Measurements from ENCODE around the gene MET. TPM values are rescaled to one million over a fixed set of nuclear protein-coding genes. Genes with fewer than 3 reads are reported as not detected.
A peak's percentile ranks its signal among the peaks of the same experiment; 100 is the strongest.

The MET gene
- total RNA-seq, 1 experiment from 2014 or later = 133 TPM

DNA sequence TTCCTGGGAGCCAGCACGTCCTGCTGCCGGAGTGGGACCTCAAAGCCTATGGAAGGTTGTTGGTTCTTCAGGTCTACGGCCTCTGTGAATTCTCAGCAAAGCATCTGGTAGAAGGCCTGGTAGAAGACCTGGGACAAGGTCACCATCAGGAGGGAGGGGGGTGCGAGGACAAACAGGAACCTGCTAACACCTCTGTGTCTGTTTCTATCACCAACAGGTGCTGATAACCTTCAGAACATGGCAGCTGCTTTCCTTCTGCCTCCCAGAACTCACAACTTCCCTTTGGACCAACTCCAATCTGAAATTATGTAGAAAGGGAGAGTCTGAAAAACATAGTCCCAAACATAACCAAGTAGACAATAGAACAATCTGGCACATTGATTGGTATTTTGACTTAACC is 8.3 kb upstream of the MET start:
- DNase-seq (ENCODE audit: low read depth) = no peak

DNA sequence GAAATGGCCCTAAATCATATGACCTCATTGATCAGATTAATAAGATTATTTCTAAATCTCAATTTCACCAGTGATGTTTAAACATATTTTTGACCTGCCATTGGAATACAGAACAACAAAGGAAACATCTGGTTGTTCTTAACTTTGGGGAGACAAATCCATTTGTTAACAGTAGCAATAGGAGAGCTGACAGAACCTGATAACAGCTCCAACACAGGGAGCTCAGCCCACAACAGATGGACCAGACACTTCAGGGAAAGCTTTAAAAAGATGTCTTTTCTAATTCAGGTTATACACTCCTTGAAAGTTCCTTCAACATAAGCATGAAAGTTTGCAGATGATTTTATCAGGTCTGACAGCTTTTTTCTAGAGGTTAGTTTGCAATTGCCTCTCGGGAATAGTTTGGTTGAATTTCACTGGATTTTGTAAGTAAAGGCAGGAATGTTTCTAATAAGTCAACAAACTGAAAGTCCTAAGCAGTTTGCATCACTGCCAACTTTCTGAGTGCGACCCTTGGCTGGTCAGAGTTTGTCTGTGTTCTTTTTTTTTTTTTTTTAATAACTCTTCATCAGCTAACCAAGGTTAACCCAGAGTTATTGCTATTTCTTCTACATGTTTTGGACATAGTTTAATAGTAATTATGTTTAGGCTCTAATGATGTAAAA is 6.5 kb upstream of the MET start:
- DNase-seq (ENCODE audit: low read depth) = no peak

DNA sequence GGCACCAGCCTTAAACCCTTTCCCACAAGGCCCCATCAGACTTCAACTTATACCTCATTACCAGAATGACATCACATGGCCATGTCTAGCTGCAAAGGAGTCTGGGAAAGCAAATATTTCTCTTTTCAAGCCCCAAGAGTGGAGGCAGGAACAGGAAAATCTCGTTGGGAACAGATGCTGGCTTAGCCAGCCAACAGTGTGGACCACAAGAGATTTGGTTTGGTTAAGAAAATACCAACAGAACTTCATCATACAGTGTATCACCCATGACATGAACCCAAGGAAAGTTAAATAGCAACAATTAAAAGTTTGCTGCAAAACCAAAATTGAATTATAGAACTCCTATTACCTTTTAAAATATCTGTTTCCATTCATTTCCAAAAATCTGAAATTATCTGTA is 2.2 kb upstream of the MET start:
- peak; percentile 72 for DNase-seq (ENCODE audit: low read depth)

DNA sequence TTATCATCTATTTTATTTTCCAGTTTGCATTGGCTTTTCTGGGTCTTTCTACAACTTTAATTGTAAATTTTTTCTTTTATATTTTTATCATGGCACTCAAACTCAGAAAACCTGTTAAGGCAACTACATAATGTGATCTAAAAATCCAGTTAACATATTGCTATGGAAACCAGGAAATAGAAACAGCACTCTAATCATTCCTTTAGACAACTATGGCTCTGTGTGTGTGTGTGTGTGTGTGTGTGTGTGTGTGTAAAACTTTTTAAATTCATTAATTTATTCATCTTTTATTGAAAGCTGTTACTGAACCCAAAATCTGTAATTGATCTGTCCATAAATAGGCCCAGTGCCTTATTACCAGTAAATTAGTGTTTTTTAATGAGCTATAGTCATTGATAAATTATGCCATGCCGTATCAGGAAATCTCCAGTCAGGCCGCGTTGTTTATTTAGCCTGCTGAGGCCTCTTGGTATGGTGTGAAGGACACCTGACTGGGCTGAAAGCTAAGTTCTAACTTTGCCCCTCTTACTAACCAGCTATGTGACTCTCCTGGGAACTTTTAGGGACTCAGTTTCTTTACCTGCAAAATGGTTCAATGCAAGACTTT is 1.5 kb upstream of the MET start:
- peak; percentile 45 for DNase-seq (ENCODE audit: low read depth)

DNA sequence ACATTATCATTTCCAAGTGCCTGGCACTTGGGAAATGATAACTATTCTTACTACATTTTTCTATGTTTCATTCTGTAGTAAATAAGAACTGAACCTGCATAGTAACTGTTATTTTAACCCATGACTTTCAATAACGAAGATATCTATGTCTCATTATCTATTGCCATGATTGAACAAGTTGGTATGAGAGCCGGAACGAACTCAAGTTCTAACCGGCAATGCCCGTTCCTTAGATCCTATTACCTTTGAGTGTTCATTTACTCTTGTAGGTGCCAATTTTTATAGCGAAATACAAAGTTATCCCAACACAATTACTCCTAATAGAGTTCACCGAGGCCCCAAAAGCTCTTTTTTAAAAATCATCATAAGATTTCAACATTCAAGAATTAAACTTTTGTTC is 885 bp upstream of the MET start:
- no peak for DNase-seq (ENCODE audit: low read depth)

DNA sequence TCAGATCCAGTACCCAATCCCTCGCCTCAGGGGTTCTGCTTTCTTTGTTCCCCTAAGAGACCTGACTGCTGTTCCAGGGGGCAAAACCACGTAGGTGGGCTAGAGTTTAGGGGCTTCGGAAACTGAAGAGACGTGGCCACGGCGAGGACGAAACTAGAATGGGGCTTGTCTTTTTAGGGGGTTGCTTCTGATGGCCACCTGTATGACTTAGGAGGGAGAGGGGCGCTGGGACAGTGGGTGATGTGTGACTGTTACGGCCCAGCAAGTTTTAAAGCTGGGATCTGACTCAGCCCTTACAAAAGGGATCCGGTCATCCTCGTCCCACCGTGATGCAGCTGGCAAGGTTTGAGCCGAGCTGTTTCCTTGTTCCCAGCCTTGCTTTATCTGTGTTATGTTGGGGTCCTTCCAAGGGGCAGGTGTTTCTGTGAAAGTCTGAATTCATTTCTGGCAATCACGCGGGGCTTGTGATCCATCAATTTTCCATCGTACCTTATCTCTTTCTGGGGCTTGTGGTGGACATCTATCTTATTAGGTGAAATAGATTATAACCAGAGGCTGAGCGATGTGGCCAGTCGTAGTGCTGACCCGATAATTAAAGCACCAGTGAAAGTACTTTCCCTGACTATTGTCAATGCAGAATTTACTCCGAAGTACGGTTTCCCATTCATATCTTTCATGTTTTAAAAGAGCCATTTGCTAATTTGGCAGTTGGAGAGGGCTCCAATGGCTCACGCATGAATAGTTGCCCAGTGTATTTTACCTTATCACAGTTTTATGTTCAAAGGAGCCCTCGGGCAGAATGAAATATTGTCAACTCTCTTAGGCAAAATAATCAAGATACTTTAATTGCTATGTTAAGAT is 830 bp downstream of the MET start:
- peak; percentile 62 for DNase-seq (ENCODE audit: low read depth)

DNA sequence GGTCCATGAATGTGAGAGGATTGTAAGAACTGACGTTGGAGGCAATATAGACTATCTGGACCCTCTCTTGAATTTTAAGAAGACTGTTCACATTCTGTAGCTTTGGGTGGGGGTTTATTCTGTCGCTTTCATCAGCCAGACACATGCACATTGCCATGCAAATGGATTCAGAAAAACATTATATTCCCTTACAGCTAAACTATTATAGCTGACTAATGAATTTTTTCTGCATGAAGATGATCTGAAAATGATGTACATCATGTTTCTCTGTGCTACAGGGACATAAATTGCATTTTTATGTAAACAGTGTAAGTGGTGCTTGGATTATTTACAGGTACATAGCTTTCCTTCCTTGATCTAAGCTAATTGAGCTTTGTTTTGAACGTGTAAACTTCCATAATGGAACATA is 1.5 kb downstream of the MET start:
- DNase-seq (ENCODE audit: low read depth) = no peak

DNA sequence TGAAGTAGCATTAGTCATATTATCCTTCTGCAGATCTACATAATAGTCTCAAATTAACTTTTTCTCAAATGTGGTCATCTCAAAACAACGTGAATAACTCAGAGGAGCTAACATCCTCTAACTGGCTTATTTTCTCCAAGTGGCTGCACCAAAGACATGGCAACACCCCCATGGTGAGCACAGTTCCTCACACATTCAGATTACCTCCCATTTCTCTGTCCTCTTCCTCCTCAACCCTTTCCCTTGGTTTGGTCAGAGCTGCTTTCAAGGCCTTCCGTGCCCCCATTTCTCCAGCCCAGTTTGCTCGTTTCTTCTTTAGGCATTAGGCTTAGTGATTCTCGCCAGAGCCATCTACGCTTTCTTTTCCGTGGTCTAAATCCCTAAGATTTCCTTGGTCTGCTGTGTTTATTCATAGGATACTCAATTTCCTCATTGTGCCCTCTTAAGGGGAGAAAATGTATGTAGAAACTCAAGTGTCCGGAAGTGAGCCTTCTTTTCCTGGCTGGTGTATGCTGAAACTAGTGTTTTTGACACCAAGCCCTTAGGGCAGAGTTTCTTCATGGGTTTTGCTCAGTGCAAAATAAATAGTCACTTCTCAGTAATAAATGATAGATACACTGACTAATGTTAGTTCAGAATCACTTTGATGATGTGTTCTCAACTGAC is 2.6 kb downstream of the MET start:
- peak; percentile 73 for DNase-seq (ENCODE audit: low read depth)

DNA sequence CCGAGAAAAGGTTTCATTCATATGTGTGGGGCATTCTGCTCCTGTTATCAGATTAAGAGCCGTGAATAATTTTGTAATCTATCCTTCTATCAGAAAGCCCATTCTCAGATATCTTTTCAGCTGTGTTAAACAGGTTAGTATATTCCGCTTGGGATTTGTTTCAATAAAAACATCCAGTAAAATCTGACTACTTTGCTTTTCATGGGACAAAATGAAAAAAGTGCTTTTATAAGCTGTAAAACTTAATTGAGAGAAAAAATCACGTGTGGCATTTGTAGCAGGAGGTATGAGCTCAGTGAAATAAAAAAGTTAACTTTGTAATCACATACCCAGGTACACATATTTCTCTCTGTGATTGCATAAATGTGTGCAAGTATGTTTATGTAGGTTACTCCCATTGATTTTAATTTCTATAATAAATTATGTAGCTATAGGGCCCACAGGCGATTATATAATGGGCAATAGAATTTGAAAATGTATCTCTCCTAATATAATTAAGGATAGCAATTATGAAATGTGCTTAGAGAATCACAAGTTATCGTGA is 3.9 kb downstream of the MET start:
- no peak for DNase-seq (ENCODE audit: low read depth)

DNA sequence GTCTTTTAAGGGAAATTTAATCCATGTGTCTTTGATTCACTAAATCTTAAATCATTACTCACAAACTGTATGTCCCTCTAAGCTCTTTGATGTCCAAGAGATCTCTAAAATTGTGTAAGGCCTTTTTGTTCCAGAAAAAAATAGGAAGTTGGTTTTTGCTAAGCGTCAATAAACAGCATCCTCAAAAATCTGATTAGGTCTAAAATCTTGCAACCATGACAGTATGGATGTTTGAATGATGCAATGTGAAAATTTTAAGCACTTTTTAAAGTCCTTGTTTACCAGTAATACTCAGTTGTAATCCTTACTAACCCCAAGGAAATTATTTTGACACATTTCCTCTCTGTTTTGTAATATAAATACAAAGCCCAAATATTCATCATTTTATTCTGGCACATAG is 6.8 kb downstream of the MET start:
- no peak for DNase-seq (ENCODE audit: low read depth)

DNA sequence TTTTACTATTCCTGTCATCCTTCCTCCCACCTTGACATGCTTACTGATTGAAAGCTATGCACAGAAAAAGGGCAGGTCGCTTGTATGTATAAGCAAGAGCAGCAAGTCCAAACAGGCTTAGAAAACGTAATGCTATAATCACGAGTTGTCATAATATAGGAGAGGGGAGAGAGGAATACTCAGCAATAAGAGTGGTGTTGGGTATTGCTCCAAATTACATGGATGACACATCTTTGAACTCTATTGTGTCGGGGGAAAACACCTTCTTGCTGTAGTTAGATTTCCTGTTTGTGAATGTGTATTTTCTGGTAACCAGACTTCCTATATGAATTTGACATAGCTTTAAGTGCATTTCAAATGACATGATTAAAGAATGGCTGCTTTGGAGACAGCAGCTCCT is 7.5 kb downstream of the MET start:
- DNase-seq (ENCODE audit: low read depth) = no peak

DNA sequence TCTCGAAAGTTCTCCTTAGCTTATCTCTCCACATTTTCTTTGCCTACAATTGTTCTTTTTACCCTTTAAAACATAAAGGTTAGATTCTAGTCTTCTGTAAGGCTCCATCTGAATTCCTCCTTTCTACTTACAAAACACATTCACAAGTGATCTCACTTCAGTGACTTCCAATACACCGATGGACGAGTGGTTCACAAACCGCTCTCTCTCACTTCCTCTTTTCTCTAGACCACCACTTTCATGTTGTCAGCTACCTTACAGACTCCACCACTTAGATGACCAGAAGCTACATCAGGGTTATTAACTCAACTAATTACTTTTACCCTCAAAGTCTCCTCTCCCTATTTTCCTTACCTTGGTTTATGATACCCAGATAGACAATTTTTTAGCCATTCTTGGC is 11.8 kb downstream of the MET start:
- DNase-seq (ENCODE audit: low read depth) = no peak

DNA sequence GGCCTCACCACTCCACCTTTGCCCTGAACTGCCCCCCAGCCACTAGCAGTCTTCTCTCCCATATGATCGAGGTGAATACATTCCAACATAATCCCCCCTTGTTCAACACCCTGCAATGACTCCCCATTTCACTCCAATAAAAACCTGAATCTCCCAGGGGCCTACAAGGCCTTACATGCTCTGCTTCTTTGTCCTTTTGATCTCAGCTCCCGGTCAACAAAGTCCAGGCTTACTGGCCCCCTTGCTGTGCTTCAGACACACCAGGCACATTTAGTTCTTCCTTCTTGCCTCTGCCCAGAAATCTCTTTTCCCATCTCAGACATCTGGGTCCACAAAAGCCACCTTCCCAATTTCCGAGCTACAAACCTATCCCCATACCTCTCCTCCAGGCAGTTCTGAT is 14.0 kb downstream of the MET start:
- no peak for DNase-seq (ENCODE audit: low read depth)

DNA sequence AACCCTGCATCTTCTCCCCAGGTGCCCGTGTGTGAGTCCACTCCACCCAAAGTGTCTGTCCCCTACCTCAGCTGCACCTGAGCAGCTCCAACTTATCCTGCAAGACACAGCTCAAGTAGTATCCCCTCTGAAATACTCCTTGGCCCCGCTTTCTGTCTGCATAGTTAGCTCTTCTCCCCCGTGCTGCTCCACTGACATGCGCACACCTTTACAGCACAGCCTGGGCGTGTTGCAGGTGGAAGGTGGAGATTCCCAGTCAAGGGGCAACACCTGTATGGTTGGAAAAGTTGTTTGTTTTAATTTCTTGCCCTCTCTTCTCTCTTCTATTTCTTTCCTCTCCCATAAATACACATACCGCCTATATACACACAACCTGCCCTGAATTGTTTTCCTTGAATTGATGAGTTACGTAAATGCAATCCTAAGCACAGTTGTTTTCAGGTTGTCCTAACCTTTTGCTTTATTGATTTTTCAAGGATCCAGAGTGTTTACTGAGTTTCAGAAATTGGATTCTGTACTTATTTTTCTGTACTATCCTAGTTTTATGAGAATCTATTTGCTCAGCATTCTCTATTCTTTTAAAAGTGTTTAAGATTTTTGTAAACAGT is 14.9 kb downstream of the MET start:
- no peak for DNase-seq (ENCODE audit: low read depth)

DNA sequence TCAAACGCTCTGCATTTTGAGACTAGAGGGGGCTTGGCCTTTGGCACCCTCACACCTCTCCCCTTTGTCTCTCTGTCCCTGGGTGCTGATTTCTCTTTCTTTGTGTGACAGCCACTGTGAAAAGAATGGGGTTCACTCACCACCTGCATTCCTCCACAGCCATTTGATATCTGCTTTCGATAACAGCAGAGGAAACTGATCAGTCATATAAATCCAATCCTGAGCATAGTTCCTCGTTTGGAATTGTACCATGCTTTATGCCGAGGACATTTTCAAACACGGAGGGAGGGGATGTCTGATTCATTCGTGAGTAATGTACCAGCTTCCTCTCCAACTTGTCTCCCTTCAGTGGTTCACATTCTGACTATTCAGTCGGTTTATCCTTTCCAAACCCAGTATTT is 15.8 kb downstream of the MET start:
- peak; percentile 90 for DNase-seq (ENCODE audit: low read depth)

DNA sequence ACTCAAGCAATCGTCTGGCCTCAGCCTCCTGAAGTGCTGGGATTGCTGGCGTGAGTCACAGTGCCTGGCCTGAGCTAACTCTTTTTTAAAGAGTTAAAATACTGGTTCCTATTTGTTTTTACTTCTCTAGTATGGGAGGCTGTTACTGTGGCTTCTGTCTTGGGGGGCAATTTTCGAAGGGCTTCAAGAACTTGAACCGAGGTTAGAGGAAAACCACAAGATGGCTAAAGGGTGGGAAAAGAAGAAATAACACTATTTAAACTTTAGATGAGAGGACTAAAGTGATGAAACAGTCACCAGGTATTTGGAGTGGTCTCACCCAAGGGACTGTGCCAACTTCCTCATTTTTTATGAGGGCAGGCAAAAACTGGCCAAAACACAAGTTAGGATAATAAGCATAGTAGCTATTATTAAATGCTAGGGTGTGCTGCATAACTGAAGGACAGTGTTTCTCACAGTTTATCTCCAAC is 17.8 kb downstream of the MET start:
- peak; percentile 71 for DNase-seq (ENCODE audit: low read depth)

DNA sequence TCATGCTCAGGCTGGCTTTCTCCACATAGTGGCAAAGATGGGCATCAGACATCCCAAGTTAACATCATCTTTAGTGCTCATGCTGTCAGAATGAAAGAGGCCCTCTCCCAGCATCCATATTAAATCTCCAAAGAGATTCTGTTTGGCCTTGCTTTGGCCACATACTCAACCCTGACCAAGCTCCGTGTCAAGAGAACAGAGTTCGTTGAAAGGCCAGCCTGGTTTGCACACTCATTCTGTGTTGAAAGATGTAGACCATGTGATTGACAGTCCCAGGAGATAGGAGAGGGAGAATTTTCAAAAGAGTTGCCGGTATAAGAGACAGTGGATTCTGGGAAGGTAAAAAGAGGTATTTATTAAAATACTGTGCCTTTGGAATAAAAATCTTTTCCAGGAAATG is 19.7 kb downstream of the MET start:
- peak; percentile 94 for DNase-seq (ENCODE audit: low read depth)

DNA sequence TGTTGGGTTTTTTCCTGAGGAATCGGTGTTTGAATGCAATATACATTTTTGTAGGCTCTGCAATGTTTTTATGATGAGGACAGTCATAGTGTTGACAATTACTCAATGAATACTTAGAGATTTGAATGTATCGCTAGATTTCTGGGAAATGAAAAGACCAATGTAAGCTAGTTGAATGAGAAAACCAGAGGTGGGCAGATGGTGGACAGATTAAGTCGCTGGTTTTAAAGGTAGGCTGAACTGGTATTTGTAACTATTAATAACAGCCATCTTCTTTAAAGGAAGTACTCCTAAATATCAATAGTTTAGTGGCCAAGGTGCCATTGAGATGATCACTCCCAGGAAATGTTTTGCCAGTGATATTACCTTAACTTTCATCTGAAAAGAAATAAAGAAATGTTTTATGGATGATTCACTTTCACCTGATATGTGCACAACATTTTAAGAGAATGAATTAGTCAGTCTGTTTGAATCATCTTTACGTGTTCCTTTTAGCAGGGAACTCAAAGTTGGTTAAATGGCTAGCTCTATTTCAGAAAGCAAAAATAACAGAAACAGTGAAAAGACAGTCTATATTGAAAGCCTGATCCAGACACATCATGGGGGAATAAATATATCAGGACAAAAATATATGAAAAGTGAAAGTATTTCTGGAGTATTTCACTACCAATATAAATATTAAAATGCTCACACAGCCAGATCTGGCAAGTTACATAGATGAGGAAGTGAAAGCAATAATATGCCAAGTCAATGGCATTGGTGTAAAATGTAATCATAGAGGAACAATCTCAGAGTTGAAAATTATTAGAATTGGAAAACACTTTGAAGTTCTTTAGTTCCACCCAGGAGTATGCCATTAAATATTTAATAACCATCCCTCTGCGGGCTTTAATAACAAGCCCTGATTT is 20.7 kb downstream of the MET start:
- peak; percentile 68 for DNase-seq (ENCODE audit: low read depth)

DNA sequence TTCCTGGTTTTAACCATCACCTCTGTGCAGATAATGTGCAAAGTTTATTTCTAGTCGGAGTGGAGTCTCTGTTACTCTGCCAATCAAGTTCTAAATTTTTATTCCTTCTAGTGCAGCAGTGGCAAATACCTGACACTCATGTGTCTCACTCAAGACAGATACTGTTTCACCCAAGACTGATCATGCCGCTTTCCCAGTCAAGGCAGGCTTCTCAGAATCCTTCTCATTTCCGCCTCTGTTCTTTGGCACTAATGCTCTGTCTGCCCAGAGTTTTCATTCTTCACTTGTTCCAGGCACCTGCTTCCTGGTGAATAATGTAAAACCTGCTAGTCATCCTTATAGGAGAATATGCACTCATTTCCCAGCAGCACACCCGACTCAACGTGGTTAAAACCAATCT is 24.7 kb downstream of the MET start:
- DNase-seq (ENCODE audit: low read depth) = no peak

DNA sequence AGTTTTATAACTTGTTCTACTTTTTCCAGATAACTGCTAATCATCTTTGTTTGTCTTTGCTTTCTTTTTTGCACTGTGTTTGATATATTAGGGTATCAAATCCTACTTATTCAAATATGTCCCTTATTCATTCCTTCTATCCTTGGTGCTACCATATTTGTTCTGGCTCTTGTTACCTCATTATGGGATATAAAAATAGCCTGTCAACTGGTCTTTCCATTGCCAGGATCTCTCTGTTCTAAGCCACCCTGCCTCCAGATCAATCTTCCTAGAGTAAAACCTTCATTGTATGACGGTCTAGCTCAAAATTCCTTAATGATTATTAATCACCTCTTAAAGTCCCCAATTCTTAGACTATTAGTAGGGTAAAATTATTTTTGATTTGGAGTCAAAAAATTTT is 25.2 kb downstream of the MET start:
- DNase-seq (ENCODE audit: low read depth) = no peak

Data from LHCN-M2 (cell line).